Measurements from ENCODE around the gene CCDC88B.

Gene CCDC88B

DNA sequence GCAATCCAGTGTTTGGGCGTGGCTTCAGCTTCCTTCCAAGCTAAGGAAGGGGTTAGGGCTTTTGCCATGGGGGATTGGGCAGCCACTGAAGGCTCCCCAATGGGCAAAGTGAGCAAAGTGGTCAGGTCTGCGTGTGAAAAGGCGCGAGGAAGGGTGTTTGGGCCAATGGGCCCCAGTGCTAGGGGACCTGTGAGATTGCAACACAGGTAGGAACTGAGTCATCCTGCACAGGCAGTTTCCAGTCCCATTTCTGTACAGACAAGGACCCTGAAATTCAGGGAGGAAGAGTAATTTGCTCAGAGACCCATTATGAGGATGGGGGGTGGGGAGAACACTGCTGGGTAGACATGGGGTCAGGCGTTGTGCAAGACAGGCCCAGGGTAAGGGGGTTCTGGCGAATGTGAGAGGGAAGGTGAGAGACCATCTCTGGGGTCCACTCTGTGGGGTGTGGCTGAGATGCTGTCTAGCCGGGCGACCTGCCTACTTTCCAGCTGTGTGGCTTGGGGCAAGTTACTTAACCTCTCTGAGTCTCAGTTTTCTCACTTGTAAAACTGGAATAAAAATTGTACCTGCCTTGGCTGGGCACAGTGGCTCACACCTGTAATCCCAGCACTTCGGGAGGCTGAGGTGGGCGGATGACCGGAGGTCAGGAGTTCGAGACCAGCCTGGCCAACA is 7.3 kb downstream of the CCDC88B start:
- H3K4me1 ChIP-seq (ENCODE audit: control insufficient read depth in 2 of 2, insufficient read depth in 1 of 2, low read depth in 1 of 2, low read length in 2 of 2) = peaks cover 10 to 29% of the 10 kb centered on the region in 2 donors
- peaks cover 0 to 3% (median 0%) of the 10 kb centered on the region in 3 experiments for H3K27me3 ChIP-seq (ENCODE audit: control insufficient read depth in 3 of 3, insufficient read depth in 3 of 3, low read depth in 1 of 3, low read length in 3 of 3)
- no peak overlapping the region for H2AFZ ChIP-seq (ENCODE audit: low read length)
- no peak overlapping the region for H2BK5ac ChIP-seq (ENCODE audit: low read length)
- H3K14ac ChIP-seq (ENCODE audit: low read length) = no peak overlapping the region
- no peak overlapping the region for H2BK15ac ChIP-seq (ENCODE audit: low read length)
- H2BK120ac ChIP-seq (ENCODE audit: low read depth, low read length) = no peak overlapping the region
- no peaks in the 10 kb centered on the region for H3K36me3 ChIP-seq (replicated peaks in 1 of 2; ENCODE audit: control insufficient read depth in 2 of 2, insufficient read depth in 2 of 2, low read length in 2 of 2)
- H4K91ac ChIP-seq (ENCODE audit: low read depth, low read length, poor library complexity) = no peak overlapping the region
- no peak overlapping the region for H3K4me3 ChIP-seq (ENCODE audit: low read length in 2 of 2)
- no peak overlapping the region for H4K8ac ChIP-seq (ENCODE audit: low read depth, low read length)
- H3K79me1 ChIP-seq (ENCODE audit: low read depth, low read length) = no peaks in the 10 kb centered on the region
- no peak for DNase-seq (ENCODE audit: low spot score)
- WGBS, 2 donors (ENCODE audit: extremely low coverage in 2 of 2, insufficient read length in 2 of 2, insufficient replicate concordance in 1 of 2) = no CpG with 5 or more reads among the region's 12 CpGs
- H3K18ac ChIP-seq (ENCODE audit: low read length) = no peak overlapping the region
- no peak overlapping the region for H3K27ac ChIP-seq (replicated peaks; ENCODE audit: low read length)
- H3K9ac ChIP-seq (ENCODE audit: low read depth, low read length, poor library complexity) = no peak overlapping the region
- no peaks in the 10 kb centered on the region for H3K9me3 ChIP-seq (replicated peaks in 1 of 2; ENCODE audit: control insufficient read depth in 2 of 2, insufficient read depth in 1 of 2, low read depth in 1 of 2, low read length in 2 of 2)
- H2BK12ac ChIP-seq (ENCODE audit: low read length) = no peak overlapping the region
- no peak overlapping the region for H3K4me2 ChIP-seq (ENCODE audit: insufficient read depth, low read length, poor library complexity, severe bottlenecking)
- H3K23ac ChIP-seq (ENCODE audit: low read depth, low read length, poor library complexity) = no peak overlapping the region
- H2AK5ac ChIP-seq (ENCODE audit: low read depth, low read length) = peak overlapping the region; percentile 88
- H3K4ac ChIP-seq (ENCODE audit: low read length) = no peak overlapping the region

DNA sequence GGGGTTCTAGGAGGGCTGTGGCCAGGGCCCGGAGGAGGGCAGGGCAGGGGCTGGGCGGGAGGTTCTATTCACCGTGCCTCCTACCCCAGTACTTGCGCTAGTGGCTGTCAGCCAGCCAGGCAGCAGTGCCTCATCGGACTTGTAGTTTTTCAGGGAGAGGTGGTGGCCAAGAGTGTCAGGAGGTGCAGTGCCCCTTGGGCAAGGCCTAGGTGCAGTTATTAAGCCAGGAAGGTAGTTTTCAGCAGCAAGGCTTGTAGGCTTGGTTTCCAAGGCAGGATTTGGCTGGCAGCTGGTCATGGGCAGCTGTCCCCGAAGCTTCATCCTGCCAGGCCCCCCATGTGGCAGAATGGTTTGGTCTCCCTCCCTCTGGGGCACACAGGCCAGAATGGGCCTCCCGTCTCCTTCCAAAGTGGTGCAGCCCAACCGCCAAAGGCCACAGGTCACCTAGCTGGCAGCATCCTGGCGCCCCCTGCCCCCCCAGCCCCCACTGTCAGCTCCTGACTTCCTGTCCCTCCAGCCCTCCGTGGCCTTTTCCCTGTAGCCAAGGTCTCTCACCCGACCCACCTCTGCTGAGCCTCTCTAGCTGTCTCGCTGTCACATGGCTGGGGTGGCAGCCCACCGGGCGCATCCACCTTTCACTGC is 8.5 kb downstream of the CCDC88B start:
- H3K4me3 ChIP-seq (ENCODE audit: low read length in 2 of 2) = no peak overlapping the region
- peak overlapping the region; percentile 76 for H2AFZ ChIP-seq (ENCODE audit: low read length)
- no peaks in the 10 kb centered on the region for H3K27me3 ChIP-seq (ENCODE audit: control insufficient read depth in 3 of 3, insufficient read depth in 3 of 3, low read depth in 1 of 3, low read length in 3 of 3)
- no peak overlapping the region for H3K4me2 ChIP-seq (ENCODE audit: insufficient read depth, low read length, poor library complexity, severe bottlenecking)
- H3K4ac ChIP-seq (ENCODE audit: low read length) = no peak overlapping the region
- peak overlapping the region; percentile 88 for H2AK5ac ChIP-seq (ENCODE audit: low read depth, low read length)
- H2BK12ac ChIP-seq (ENCODE audit: low read length) = no peak overlapping the region
- peak overlapping the region; percentile 22 for H2BK5ac ChIP-seq (ENCODE audit: low read length)
- H3K23ac ChIP-seq (ENCODE audit: low read depth, low read length, poor library complexity) = peak overlapping the region; percentile 25
- H3K9ac ChIP-seq (ENCODE audit: low read depth, low read length, poor library complexity) = peak overlapping the region; percentile 2
- H3K27ac ChIP-seq (replicated peaks; ENCODE audit: low read length) = no peak overlapping the region
- no peaks in the 10 kb centered on the region for H3K79me1 ChIP-seq (ENCODE audit: low read depth, low read length)
- H2BK120ac ChIP-seq (ENCODE audit: low read depth, low read length) = no peak overlapping the region
- H3K4me1 ChIP-seq (ENCODE audit: control insufficient read depth in 2 of 2, insufficient read depth in 1 of 2, low read depth in 1 of 2, low read length in 2 of 2) = peaks cover 7 to 28% of the 10 kb centered on the region in 2 donors
- H3K14ac ChIP-seq (ENCODE audit: low read length) = no peak overlapping the region
- H3K9me3 ChIP-seq (replicated peaks in 1 of 2; ENCODE audit: control insufficient read depth in 2 of 2, insufficient read depth in 1 of 2, low read depth in 1 of 2, low read length in 2 of 2) = no peaks in the 10 kb centered on the region
- H4K91ac ChIP-seq (ENCODE audit: low read depth, low read length, poor library complexity) = peak overlapping the region; percentile 39
- H3K18ac ChIP-seq (ENCODE audit: low read length) = peak overlapping the region; percentile 84
- peak overlapping the region; percentile 86 for H4K8ac ChIP-seq (ENCODE audit: low read depth, low read length)
- peak overlapping the region; percentile 87 for H2BK15ac ChIP-seq (ENCODE audit: low read length)
- WGBS, 2 donors (ENCODE audit: extremely low coverage in 2 of 2, insufficient read length in 2 of 2, insufficient replicate concordance in 1 of 2) = no CpG with 5 or more reads among the region's 14 CpGs
- H3K36me3 ChIP-seq (replicated peaks in 1 of 2; ENCODE audit: control insufficient read depth in 2 of 2, insufficient read depth in 2 of 2, low read length in 2 of 2) = no peaks in the 10 kb centered on the region
- no peak for DNase-seq (ENCODE audit: low spot score)

DNA sequence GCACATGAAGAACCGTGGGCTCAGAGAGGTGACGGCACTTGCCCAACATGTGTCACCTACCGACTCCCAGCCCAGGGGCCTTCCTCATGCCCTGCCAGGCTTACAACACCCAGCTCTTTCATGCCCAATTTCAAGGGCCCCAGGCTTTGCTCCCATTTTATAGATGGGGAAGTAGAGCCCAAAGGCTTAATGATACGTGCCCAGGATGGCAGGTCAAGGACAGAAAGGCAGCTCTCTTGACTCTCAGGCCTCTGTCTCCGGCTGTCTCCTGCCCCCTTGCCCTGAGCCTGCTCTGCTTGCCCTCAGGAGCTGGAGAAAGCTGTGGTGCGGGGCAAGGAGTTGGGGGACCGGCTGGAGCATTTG is 9.0 kb downstream of the CCDC88B start:
- peak overlapping the region; percentile 39 for H4K91ac ChIP-seq (ENCODE audit: low read depth, low read length, poor library complexity)
- no CpG with 5 or more reads among the region's 7 CpGs for WGBS, 2 donors (ENCODE audit: extremely low coverage in 2 of 2, insufficient read length in 2 of 2, insufficient replicate concordance in 1 of 2)
- no peaks in the 10 kb centered on the region for H3K9me3 ChIP-seq (replicated peaks in 1 of 2; ENCODE audit: control insufficient read depth in 2 of 2, insufficient read depth in 1 of 2, low read depth in 1 of 2, low read length in 2 of 2)
- H2AFZ ChIP-seq (ENCODE audit: low read length) = peak overlapping the region; percentile 76
- no peak overlapping the region for H3K4me2 ChIP-seq (ENCODE audit: insufficient read depth, low read length, poor library complexity, severe bottlenecking)
- H3K27ac ChIP-seq (replicated peaks; ENCODE audit: low read length) = no peak overlapping the region
- H3K18ac ChIP-seq (ENCODE audit: low read length) = peak overlapping the region; percentile 84
- peak overlapping the region; percentile 88 for H2AK5ac ChIP-seq (ENCODE audit: low read depth, low read length)
- peak overlapping the region; percentile 87 for H2BK15ac ChIP-seq (ENCODE audit: low read length)
- H2BK120ac ChIP-seq (ENCODE audit: low read depth, low read length) = no peak overlapping the region
- H3K23ac ChIP-seq (ENCODE audit: low read depth, low read length, poor library complexity) = peak overlapping the region; percentile 25
- H2BK5ac ChIP-seq (ENCODE audit: low read length) = peak overlapping the region; percentile 22
- no peak overlapping the region for H2BK12ac ChIP-seq (ENCODE audit: low read length)
- H3K27me3 ChIP-seq (ENCODE audit: control insufficient read depth in 3 of 3, insufficient read depth in 3 of 3, low read depth in 1 of 3, low read length in 3 of 3) = no peaks in the 10 kb centered on the region
- H4K8ac ChIP-seq (ENCODE audit: low read depth, low read length) = no peak overlapping the region
- DNase-seq (ENCODE audit: low spot score) = no peak
- H3K9ac ChIP-seq (ENCODE audit: low read depth, low read length, poor library complexity) = peak overlapping the region; percentile 2
- peaks cover under 1% of the 10 kb centered on the region for H3K79me1 ChIP-seq (ENCODE audit: low read depth, low read length)
- peaks cover 7 to 29% of the 10 kb centered on the region in 2 donors for H3K4me1 ChIP-seq (ENCODE audit: control insufficient read depth in 2 of 2, insufficient read depth in 1 of 2, low read depth in 1 of 2, low read length in 2 of 2)
- H3K14ac ChIP-seq (ENCODE audit: low read length) = no peak overlapping the region
- H3K36me3 ChIP-seq (replicated peaks in 1 of 2; ENCODE audit: control insufficient read depth in 2 of 2, insufficient read depth in 2 of 2, low read length in 2 of 2) = no peaks in the 10 kb centered on the region
- no peak overlapping the region for H3K4me3 ChIP-seq (ENCODE audit: low read length in 2 of 2)
- H3K4ac ChIP-seq (ENCODE audit: low read length) = no peak overlapping the region

- H4K91ac ChIP-seq (ENCODE audit: low read depth, low read length, poor library complexity) = no peak overlapping the region
- WGBS, 2 donors (ENCODE audit: extremely low coverage in 2 of 2, insufficient read length in 2 of 2, insufficient replicate concordance in 1 of 2) = no CpG with 5 or more reads among the region's 11 CpGs
Observed at GRCh38 chr11:64349404-64349803, 9.4 kb downstream of the CCDC88B start.

More at GRCh38 chr11:64349404-64349803, 9.4 kb downstream of the CCDC88B start:
- Histone ChIP-seq H3K27ac (replicated peaks; ENCODE audit: low read length) (no peak overlapping the region), H3K23ac (ENCODE audit: low read depth, low read length, poor library complexity) (no peak overlapping the region), H4K8ac (ENCODE audit: low read depth, low read length) (no peak overlapping the region), H2BK5ac (ENCODE audit: low read length) (no peak overlapping the region), H3K4me3 (ENCODE audit: low read length in 2 of 2) (no peak overlapping the region), H2AK5ac (ENCODE audit: low read depth, low read length) (peak overlapping the region; percentile 88), H3K27me3 (ENCODE audit: control insufficient read depth in 3 of 3, insufficient read depth in 3 of 3, low read depth in 1 of 3, low read length in 3 of 3) (no peaks in the 10 kb centered on the region), H3K9me3 (replicated peaks in 1 of 2; ENCODE audit: control insufficient read depth in 2 of 2, insufficient read depth in 1 of 2, low read depth in 1 of 2, low read length in 2 of 2) (no peaks in the 10 kb centered on the region), H2BK12ac (ENCODE audit: low read length) (peak overlapping the region; percentile 22), H3K79me1 (ENCODE audit: low read depth, low read length) (peaks cover 3% of the 10 kb centered on the region), H3K18ac (ENCODE audit: low read length) (peak overlapping the region; percentile 38), H3K4ac (ENCODE audit: low read length) (no peak overlapping the region), H3K14ac (ENCODE audit: low read length) (no peak overlapping the region), H2BK120ac (ENCODE audit: low read depth, low read length) (no peak overlapping the region), H2BK15ac (ENCODE audit: low read length) (peak overlapping the region; percentile 81), H3K4me2 (ENCODE audit: insufficient read depth, low read length, poor library complexity, severe bottlenecking) (no peak overlapping the region), H2AFZ (ENCODE audit: low read length) (no peak overlapping the region), H3K36me3 (replicated peaks in 1 of 2; ENCODE audit: control insufficient read depth in 2 of 2, insufficient read depth in 2 of 2, low read length in 2 of 2) (no peaks in the 10 kb centered on the region), H3K9ac (ENCODE audit: low read depth, low read length, poor library complexity) (no peak overlapping the region), H3K4me1 (ENCODE audit: control insufficient read depth in 2 of 2, insufficient read depth in 1 of 2, low read depth in 1 of 2, low read length in 2 of 2) (peaks cover 7 to 33% of the 10 kb centered on the region in 2 donors)
- no peak for DNase-seq (ENCODE audit: low spot score)

Measured in neuronal stem cell (in vitro differentiated cells).